Mammary epithelial cell (primary cell): ENCODE results near the gene PTPRH.

Experiments
- CTCF ChIP-seq, 2 donors: IDR thresholded peaks in 1 of 2; conservative IDR thresholded peaks in 1 of 2; 2 replicates each; pipeline ENCODE4 v1.5.1; 2011 to 2012; ENCODE audit warnings: inconsistent platforms in 2 of 2, low read length in 2 of 2, mild to moderate bottlenecking in 2 of 2, control low read depth in 1 of 2, low read depth in 1 of 2; ENCODE audit not compliant: insufficient read depth in 1 of 2; ENCODE audit errors: extremely low read depth in 1 of 2
- EZH2 ChIP-seq: IDR thresholded peaks from 2 replicates; pipeline ENCODE4 v1.6.1; 2012; ENCODE audit warnings: low read length, inconsistent platforms, borderline replicate concordance

- TF ChIP-seq CTCF (conservative IDR thresholded peaks at IDR 0.05 in 1 of 2, IDR thresholded peaks at IDR 0.05 in 1 of 2; ENCODE audit: extremely low read depth in 1 of 2, insufficient read depth in 1 of 2, low read depth in 1 of 2, low read length in 2 of 2), result no peak
- TF ChIP-seq EZH2, result no peak
Observed at GRCh38 chr19:55232986-55233385, 23.7 kb upstream of the PTPRH start.
